Measurements from ENCODE around the gene TXN. TPM values are rescaled to one million over a fixed set of nuclear protein-coding genes. Genes with fewer than 3 reads are reported as not detected.

Gene TXN
- total RNA-seq, 3 donors from 2014 or later (not counting 1 experiment from before 2014, with no cell fraction given) = 27.2 to 41.9 (median 36.8) TPM

- Mint-ChIP-seq H3K27ac (no peak overlapping the region), H3K4me1 (no peaks in the 10 kb centered on the region), H3K36me3 (no peaks in the 10 kb centered on the region), H3K9me3 (no peaks in the 10 kb centered on the region), H3K4me3 (no peak overlapping the region), H3K27me3 (ENCODE audit: low read depth in 2 of 2) (no peaks in the 10 kb centered on the region)
- DNase-seq = no peak
- Histone ChIP-seq H3K27me3 (ENCODE audit: control insufficient read depth, insufficient read depth, low read length) (no peaks in the 10 kb centered on the region), H3K36me3 (ENCODE audit: control insufficient read depth, insufficient read depth, low read length) (no peaks in the 10 kb centered on the region), H3K9me3 (ENCODE audit: control insufficient read depth, insufficient read depth, low read length) (no peaks in the 10 kb centered on the region), H3K4me3 (ENCODE audit: low read length) (no peak overlapping the region), H3K27ac (ENCODE audit: low read length) (no peak overlapping the region), H3K4me1 (ENCODE audit: control insufficient read depth, insufficient read depth, low read length) (no peaks in the 10 kb centered on the region)
- intact Hi-C loops (cut with micrococcal nuclease) = loop anchor here (10.0 kb wide), 1 partner anchor 640 kb away; no protein-coding TSS in a partner anchor
- WGBS (ENCODE audit: insufficient coverage) = 0% methylated on average over 1 of the region's 2 CpGs
- ATAC-seq = no peak
- TF ChIP-seq CTCF (IDR thresholded peaks at IDR 0.05) = no peak
Observed at GRCh38 chr9:110214586-110215355, 41.5 kb downstream of the TXN start.

GRCh38 chr9:110214090-110214489 lies 42.2 kb downstream of the TXN start:
- no peaks in the 10 kb centered on the region for H3K9me3 Mint-ChIP-seq
- Histone ChIP-seq H3K27ac (ENCODE audit: low read length) (no peak overlapping the region), H3K36me3 (ENCODE audit: control insufficient read depth, insufficient read depth, low read length) (no peaks in the 10 kb centered on the region), H3K4me1 (ENCODE audit: control insufficient read depth, insufficient read depth, low read length) (no peaks in the 10 kb centered on the region), H3K27me3 (ENCODE audit: control insufficient read depth, insufficient read depth, low read length) (no peaks in the 10 kb centered on the region), H3K9me3 (ENCODE audit: control insufficient read depth, insufficient read depth, low read length) (no peaks in the 10 kb centered on the region), H3K4me3 (ENCODE audit: low read length) (no peak overlapping the region)
- no peaks in the 10 kb centered on the region for H3K27me3 Mint-ChIP-seq (ENCODE audit: low read depth in 2 of 2)
- H3K27ac Mint-ChIP-seq = no peak overlapping the region
- H3K36me3 Mint-ChIP-seq = no peaks in the 10 kb centered on the region
- H3K4me3 Mint-ChIP-seq = no peak overlapping the region
- DNase-seq (no peak), ATAC-seq (no peak)
- TF ChIP-seq CTCF (IDR thresholded peaks at IDR 0.05) = no peak
- H3K4me1 Mint-ChIP-seq = no peaks in the 10 kb centered on the region
- intact Hi-C loops (cut with micrococcal nuclease) = loop anchor here (10.0 kb wide), 1 partner anchor 639 kb away; no protein-coding TSS in a partner anchor
- 91% methylated on average over 6 of the region's 6 CpGs for WGBS (ENCODE audit: insufficient coverage)

- Histone ChIP-seq H3K27me3 (ENCODE audit: control insufficient read depth, insufficient read depth, low read length) (no peaks in the 10 kb centered on the region), H3K27ac (ENCODE audit: low read length) (no peak overlapping the region), H3K4me1 (ENCODE audit: control insufficient read depth, insufficient read depth, low read length) (no peaks in the 10 kb centered on the region), H3K4me3 (ENCODE audit: low read length) (no peak overlapping the region), H3K36me3 (ENCODE audit: control insufficient read depth, insufficient read depth, low read length) (no peaks in the 10 kb centered on the region), H3K9me3 (ENCODE audit: control insufficient read depth, insufficient read depth, low read length) (no peaks in the 10 kb centered on the region)
- no peak for TF ChIP-seq CTCF (IDR thresholded peaks at IDR 0.05)
- intact Hi-C loops (cut with micrococcal nuclease) = loop anchor here (10.0 kb wide), 1 partner anchor 639 kb away; no protein-coding TSS in a partner anchor
- H3K36me3 Mint-ChIP-seq = no peaks in the 10 kb centered on the region
- no peaks in the 10 kb centered on the region for H3K9me3 Mint-ChIP-seq
- H3K4me3 Mint-ChIP-seq = no peak overlapping the region
- H3K4me1 Mint-ChIP-seq = no peaks in the 10 kb centered on the region
- 95% methylated on average over 8 of the region's 10 CpGs for WGBS (ENCODE audit: insufficient coverage)
- H3K27me3 Mint-ChIP-seq (ENCODE audit: low read depth in 2 of 2) = peaks cover 0 to under 1% of the 10 kb centered on the region in 2 donors
- DNase-seq (no peak), ATAC-seq (no peak)
- no peak overlapping the region for H3K27ac Mint-ChIP-seq
Observed at GRCh38 chr9:110213413-110214044, 42.8 kb downstream of the TXN start.
